NCI-H2171 treated with DMSO at 0.1 percent for 48 hours (cell line): ENCODE measurements around the gene NUMBL.
A peak's percentile ranks its signal among the peaks of the same experiment; 100 is the strongest.
"Not testable (repeated sequence)": the region's sequence is repeated elsewhere in the genome, so short reads cannot be mapped to it uniquely, and the experiment has no call there.

ENCODE experiments used
- DNase-seq: peaks from one replicate; lab custom pipeline; 2025; lab: John Stamatoyannopoulos, UW

The NUMBL gene

GRCh38 chr19:40663695-40664692, 26.5 kb downstream of the NUMBL start:
- DNase-seq = no peak

- DNase-seq = peak; percentile 74
Measured at GRCh38 chr19:40662925-40663694, 27.3 kb downstream of the NUMBL start.

GRCh38 chr19:40661616-40662015, 28.8 kb downstream of the NUMBL start:
- DNase-seq = no peak

- DNase-seq = no peak
Measured at GRCh38 chr19:40659566-40659965, 30.9 kb downstream of the NUMBL start.

- no peak for DNase-seq
Measured at GRCh38 chr19:40659116-40659515, 31.3 kb downstream of the NUMBL start.

- DNase-seq = no peak
Measured at GRCh38 chr19:40658031-40658430, 32.4 kb downstream of the NUMBL start.

GRCh38 chr19:40655684-40656083, 34.8 kb downstream of the NUMBL start:
- DNase-seq = not testable (repeated sequence)

- DNase-seq = not testable (repeated sequence)
Measured at GRCh38 chr19:40652303-40652702, 38.1 kb downstream of the NUMBL start.

GRCh38 chr19:40650749-40651305, 39.6 kb downstream of the NUMBL start:
- DNase-seq = no peak

- DNase-seq = peak; percentile 9
Measured at GRCh38 chr19:40649903-40650675, 40.4 kb downstream of the NUMBL start.

GRCh38 chr19:40646743-40647254, 43.7 kb downstream of the NUMBL start:
- DNase-seq = no peak

GRCh38 chr19:40642757-40643305, 47.6 kb downstream of the NUMBL start:
- no peak for DNase-seq

GRCh38 chr19:40642051-40642706, 48.3 kb downstream of the NUMBL start:
- no peak for DNase-seq

- no peak for DNase-seq
Measured at GRCh38 chr19:40641281-40641680, 49.2 kb downstream of the NUMBL start.

- DNase-seq = no peak
Measured at GRCh38 chr19:40640744-40641143, 49.7 kb downstream of the NUMBL start.

GRCh38 chr19:40639638-40639982, 50.8 kb downstream of the NUMBL start:
- DNase-seq = no peak

GRCh38 chr19:40638327-40638726, 52.1 kb downstream of the NUMBL start:
- no peak for DNase-seq

GRCh38 chr19:40633207-40633606, 57.2 kb downstream of the NUMBL start:
- no peak for DNase-seq

GRCh38 chr19:40632311-40633036, 58.0 kb downstream of the NUMBL start:
- no peak for DNase-seq

- no peak for DNase-seq
Measured at GRCh38 chr19:40630571-40631160, 59.8 kb downstream of the NUMBL start.
